WI38 (cell line): ENCODE results near the gene ACSS1.
A peak's percentile ranks its signal among the peaks of the same experiment; 100 is the strongest.

ENCODE experiments used
- H3K4me3 ChIP-seq: 2 replicates; pipeline ENCODE4 v1.5.1; 2011; ENCODE audit warnings: low read depth, mild to moderate bottlenecking, control low read depth, low read length
- TF ChIP-seq, protein P1 (sequence below): IDR thresholded peaks from 2 replicates; pipeline ENCODE4 v1.5.1; 2012; ENCODE audit warnings: low read depth, mild to moderate bottlenecking, control low read depth, low read length

ACSS1 gene

DNA sequence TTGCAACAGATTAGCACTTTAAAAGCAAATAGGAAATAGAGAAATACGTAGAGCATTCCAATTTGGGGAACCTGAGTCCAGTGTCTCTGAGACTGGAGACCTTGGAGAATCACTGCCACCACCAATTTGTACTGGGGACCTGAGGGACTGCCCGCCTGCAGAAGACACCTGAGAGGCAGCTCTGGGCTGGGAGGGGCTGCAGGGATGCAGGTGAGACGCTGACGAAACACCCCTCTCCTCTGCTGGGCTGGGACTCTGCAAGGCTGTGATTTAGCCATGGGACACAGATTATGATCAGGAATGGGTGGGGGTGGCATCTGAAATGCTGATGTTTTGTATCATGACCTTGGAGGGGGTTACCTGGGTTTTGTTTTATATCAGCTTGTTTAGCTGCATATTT lies 58.4 kb downstream of the ACSS1 start:
- TF ChIP-seq, protein P1, sequence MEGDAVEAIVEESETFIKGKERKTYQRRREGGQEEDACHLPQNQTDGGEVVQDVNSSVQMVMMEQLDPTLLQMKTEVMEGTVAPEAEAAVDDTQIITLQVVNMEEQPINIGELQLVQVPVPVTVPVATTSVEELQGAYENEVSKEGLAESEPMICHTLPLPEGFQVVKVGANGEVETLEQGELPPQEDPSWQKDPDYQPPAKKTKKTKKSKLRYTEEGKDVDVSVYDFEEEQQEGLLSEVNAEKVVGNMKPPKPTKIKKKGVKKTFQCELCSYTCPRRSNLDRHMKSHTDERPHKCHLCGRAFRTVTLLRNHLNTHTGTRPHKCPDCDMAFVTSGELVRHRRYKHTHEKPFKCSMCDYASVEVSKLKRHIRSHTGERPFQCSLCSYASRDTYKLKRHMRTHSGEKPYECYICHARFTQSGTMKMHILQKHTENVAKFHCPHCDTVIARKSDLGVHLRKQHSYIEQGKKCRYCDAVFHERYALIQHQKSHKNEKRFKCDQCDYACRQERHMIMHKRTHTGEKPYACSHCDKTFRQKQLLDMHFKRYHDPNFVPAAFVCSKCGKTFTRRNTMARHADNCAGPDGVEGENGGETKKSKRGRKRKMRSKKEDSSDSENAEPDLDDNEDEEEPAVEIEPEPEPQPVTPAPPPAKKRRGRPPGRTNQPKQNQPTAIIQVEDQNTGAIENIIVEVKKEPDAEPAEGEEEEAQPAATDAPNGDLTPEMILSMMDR, result no peak
- no peak overlapping the region for H3K4me3 ChIP-seq

DNA sequence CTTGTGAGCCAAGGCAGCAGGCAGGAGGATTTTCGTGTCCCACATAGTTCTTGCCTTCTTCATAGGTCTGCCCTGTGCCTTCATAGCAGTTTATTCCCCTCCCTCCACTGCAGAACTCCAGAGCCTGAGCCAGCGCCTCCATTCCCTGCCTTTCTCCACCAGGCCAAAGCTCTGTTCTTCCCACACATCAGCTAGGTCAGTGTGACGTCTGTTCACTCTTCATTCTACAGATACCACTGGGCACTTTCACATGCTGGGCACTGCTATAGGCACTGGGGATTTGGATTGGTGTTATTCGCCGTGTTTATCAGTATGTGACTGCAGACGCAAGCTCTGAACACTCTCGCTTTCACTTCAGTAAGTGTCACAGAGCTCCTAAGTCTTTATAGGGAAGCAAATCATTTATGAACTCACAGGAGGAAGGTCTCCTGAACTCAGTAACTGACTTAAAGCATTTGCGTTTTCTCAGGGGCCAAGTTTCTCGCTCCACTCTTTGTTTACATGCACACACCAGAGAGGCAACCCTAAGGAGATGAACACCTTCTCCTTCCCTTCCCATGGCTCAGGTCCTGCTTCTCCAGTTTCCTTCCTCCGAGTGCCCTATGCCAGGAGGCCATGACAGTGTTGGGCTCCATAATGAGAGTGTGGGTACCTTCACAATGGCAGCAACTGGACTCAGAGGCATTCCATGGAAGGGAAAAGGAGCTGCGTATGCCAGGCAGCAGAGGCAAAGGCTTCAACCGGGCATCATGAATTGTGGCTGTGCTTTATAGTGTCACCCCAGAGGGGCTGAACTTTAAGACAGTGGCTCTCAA lies 59.1 kb downstream of the ACSS1 start:
- H3K4me3 ChIP-seq, result no peak overlapping the region
- TF ChIP-seq, protein P1, result no peak

DNA sequence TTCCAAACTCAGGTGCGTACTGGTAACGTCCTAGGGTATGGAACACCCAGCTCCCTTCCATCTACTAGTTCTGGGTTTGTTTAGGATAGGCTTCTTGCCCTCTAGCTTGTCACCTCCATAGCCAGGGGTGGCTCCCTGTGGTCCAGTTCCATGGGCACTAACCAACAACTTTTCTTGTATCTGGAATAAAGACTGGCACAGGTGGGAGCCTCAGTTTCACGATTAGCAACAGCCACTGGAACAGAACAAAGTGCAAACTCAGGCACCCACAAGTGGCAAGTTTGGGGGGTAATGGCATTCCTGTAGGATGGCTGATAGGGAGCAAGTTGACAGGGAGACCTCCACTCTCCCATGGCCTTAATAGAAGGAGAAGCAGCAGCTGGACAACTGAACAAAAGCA lies 59.8 kb downstream of the ACSS1 start:
- no peak overlapping the region for H3K4me3 ChIP-seq
- TF ChIP-seq, protein P1, result no peak

DNA sequence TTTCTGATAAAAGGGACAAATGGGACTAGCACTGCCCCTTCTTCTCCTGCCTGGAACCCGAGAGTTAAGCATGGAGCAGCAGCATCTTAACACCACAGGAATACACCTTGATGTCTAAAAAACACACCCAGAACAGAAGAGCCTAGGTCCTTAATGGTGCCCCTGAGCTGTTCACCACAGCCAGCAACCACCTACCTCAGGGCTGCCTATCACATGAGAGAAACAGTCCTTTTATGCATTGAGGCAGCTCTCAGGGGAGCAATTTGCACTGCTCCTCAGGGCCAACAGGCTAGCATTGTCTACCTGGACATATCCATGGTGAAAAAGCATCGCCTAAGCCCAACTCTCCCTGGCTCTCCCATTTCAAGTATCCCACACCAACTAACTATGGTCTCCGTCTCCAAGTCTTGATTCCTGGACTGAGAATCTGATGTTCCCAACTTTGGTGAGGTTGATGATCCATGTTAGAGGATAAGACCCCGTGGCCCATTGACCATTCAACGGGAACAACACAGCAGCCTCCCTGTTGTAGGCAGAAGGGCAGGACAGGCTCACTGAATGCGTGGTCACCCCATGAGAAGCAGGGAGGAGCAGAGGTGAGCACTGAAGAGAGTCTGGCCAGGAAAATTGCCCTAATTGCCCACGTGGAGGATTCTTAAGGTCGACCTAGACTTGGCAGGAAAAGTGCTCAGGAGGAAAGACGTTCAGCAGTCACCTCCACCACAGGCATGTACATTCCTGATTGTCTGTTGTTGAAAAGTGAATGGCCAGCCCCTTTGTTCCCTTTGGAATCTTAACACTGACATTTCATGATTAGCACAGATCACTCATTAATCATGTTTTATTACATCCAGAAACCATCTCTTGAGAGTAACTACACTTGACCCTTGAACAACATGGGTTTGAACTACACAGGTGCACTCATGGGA lies 61.2 kb downstream of the ACSS1 start:
- TF ChIP-seq, protein P1, result no peak
- no peak overlapping the region for H3K4me3 ChIP-seq

DNA sequence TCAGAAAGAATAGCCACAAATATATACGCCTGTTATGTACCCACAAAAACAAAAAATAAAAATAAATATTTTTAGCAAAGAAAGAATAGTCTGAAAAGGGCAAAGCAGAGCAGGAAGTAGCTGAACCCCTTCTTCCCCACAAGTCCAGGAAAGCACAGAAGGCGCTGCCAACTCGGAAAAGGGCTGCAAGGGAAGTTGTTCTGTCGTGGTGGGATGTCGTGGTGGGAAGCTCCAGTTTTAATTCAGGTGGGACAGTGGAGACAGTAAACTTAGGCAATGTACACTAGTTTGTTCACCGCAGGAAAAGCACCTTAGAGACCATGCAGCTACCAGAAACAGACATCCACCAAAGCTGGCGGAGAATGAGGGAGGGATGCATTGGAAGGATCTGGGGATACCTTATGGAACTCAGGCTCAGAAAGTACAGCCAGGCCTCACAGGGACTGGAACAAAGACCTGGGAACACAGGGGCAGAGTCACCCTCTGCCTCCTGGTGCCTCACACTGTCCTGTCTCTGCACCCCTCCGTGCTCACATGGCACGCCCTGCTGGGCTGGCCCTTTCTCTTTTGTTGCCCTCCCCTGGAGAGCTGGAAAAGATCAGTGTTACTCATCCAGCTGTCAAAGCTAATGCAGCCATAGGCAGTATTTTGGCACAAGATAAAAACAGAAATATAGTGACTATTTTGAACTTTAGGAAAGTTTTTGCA lies 62.0 kb downstream of the ACSS1 start:
- TF ChIP-seq, protein P1, result no peak
- no peak overlapping the region for H3K4me3 ChIP-seq

DNA sequence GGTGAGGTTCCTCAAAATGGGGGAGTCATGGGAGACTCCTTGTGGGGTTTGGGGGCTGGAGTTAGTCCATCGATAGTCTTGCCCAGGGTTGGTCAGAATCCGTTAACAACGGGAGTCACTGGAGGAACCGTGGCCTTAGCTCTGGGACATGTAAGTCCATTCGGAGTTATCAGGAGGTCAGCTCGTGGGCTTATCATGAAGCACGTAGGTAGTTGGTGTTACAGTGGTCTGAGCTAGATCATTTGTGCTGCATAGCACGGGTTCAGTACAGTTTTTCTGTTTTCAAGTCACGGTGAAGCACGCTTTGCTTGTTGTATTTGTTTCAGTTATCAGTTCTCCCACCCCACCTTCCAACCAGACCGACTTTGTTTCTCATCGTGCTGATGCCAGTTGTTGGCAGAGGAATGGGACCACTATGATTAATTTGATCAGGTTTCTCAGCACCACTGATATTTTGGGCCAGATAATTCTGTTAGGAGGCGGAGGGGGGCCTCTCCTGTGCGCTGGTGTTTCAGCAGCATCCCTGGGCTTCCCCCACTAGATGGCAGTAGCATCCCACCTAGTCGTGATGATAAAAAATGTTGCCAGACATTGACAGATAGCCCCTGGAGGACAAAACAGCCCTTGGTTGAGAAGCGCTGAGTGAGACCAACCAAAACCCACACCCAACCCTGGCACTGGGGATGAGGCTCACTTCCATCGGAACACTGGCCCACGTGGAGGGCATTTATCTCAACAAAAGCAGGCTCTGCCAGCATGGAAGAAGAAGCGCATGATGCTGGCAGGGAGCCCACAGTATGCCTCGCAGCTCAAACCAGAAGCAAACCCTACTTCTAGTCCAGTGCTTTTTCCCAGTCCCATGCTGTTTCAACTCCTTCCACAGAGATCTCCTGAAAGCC lies 63.2 kb downstream of the ACSS1 start:
- TF ChIP-seq, protein P1, result peak; percentile 87
- peak overlapping the region; percentile 28 for H3K4me3 ChIP-seq
